Measurements from ENCODE around the gene HES2.

DNA sequence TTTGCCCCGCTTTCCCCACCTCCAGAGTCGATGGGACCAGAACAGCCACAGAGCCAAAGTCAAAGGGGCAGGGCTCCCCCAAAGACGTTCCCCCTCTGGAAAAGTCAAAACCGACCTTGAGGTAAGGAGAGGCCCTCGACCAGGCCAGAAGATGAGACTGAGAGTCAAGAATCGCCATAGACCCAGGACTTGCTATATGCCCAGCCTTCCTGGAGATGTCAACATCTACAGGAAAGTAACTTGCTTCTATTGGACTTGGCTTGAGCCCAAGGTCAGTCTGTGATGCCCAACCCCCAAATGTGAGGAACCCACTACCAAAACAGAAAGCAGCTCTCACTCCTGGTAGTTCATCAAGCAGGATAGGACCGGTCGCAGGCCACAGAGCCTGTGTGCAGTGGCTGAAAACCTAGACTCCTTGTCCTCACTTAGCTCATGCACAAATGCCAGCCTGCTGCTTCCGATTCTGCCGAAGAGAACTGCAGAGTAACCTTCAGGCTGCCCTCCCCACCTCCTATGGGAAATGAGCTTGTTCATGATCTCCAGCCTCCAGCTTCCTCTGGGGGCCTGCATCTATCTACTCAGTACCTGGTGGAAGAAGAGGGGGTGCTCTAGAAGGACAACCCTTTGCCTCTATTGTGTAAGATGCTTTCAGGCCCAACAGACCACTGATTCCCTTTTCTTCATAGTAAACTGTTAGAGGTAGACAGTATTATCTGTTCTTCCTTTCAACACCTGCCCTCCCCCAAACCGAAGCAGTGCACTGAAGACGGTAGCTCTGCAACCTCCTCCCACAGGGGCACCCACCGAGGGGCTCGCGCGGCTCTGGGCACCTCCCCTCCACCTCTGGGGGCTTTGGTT is 27.5 kb downstream of the HES2 start:
- TF ChIP-seq SUZ12 (IDR thresholded peaks at IDR 0.05; ENCODE audit: extremely low read depth, insufficient read depth, insufficient read length) (no peak), ZNF274 (IDR thresholded peaks at IDR 0.05; ENCODE audit: low read depth, low read length) (no peak)

Data from NT2/D1 (cell line).